ENCODE measurements around the gene NACAD.

The NACAD gene

GRCh38 chr7:45080265-45080957 is 8.4 kb downstream of the NACAD start:
- H3K27ac ChIP-seq (ENCODE audit: low read depth, low read length) = no peak overlapping the region
- H3K9ac ChIP-seq (ENCODE audit: low read depth, low read length) = no peak overlapping the region
- no peaks in the 10 kb centered on the region for H3K9me3 ChIP-seq (ENCODE audit: control insufficient read depth, insufficient read depth, low read length)
- H3K27me3 ChIP-seq (ENCODE audit: control insufficient read depth, insufficient read depth, low read length) = no peaks in the 10 kb centered on the region
- H3K36me3 ChIP-seq (ENCODE audit: control insufficient read depth, insufficient read depth, low read length) = peaks cover 12% of the 10 kb centered on the region
- H3K4me3 ChIP-seq (ENCODE audit: low read depth, low read length) = no peak overlapping the region
- no peaks in the 10 kb centered on the region for H3K4me1 ChIP-seq (ENCODE audit: control insufficient read depth, insufficient read depth, low read length)

- no peaks in the 10 kb centered on the region for H3K27me3 ChIP-seq (ENCODE audit: control insufficient read depth, insufficient read depth, low read length)
- H3K9ac ChIP-seq (ENCODE audit: low read depth, low read length) = no peak overlapping the region
- no peak overlapping the region for H3K27ac ChIP-seq (ENCODE audit: low read depth, low read length)
- H3K9me3 ChIP-seq (ENCODE audit: control insufficient read depth, insufficient read depth, low read length) = no peaks in the 10 kb centered on the region
- no peak overlapping the region for H3K4me3 ChIP-seq (ENCODE audit: low read depth, low read length)
- H3K36me3 ChIP-seq (ENCODE audit: control insufficient read depth, insufficient read depth, low read length) = peaks cover 24% of the 10 kb centered on the region
- no peaks in the 10 kb centered on the region; the same call in 1 of the 2 replicates for H3K4me1 ChIP-seq (ENCODE audit: control insufficient read depth, insufficient read depth, low read length)
Measured at GRCh38 chr7:45078125-45078681, 10.6 kb downstream of the NACAD start.

GRCh38 chr7:45077579-45077978 is 11.2 kb downstream of the NACAD start:
- Histone ChIP-seq H3K9ac (ENCODE audit: low read depth, low read length) (no peak overlapping the region), H3K9me3 (ENCODE audit: control insufficient read depth, insufficient read depth, low read length) (no peaks in the 10 kb centered on the region), H3K27me3 (ENCODE audit: control insufficient read depth, insufficient read depth, low read length) (no peaks in the 10 kb centered on the region), H3K4me3 (ENCODE audit: low read depth, low read length) (no peak overlapping the region), H3K27ac (ENCODE audit: low read depth, low read length) (no peak overlapping the region), H3K36me3 (ENCODE audit: control insufficient read depth, insufficient read depth, low read length) (peaks cover 27% of the 10 kb centered on the region), H3K4me1 (ENCODE audit: control insufficient read depth, insufficient read depth, low read length) (no peaks in the 10 kb centered on the region; the same call in 1 of the 2 replicates)

- H3K27me3 ChIP-seq (ENCODE audit: control insufficient read depth, insufficient read depth, low read length) = no peaks in the 10 kb centered on the region
- no peak overlapping the region for H3K27ac ChIP-seq (ENCODE audit: low read depth, low read length)
- H3K9ac ChIP-seq (ENCODE audit: low read depth, low read length) = no peak overlapping the region
- H3K36me3 ChIP-seq (ENCODE audit: control insufficient read depth, insufficient read depth, low read length) = peaks cover 27% of the 10 kb centered on the region
- no peaks in the 10 kb centered on the region for H3K9me3 ChIP-seq (ENCODE audit: control insufficient read depth, insufficient read depth, low read length)
- no peak overlapping the region for H3K4me3 ChIP-seq (ENCODE audit: low read depth, low read length)
- H3K4me1 ChIP-seq (ENCODE audit: control insufficient read depth, insufficient read depth, low read length) = no peaks in the 10 kb centered on the region; the same call in 1 of the 2 replicates
Measured at GRCh38 chr7:45076946-45077345, 11.8 kb downstream of the NACAD start.

- no peak overlapping the region for H3K27ac ChIP-seq (ENCODE audit: low read depth, low read length)
- H3K4me1 ChIP-seq (ENCODE audit: control insufficient read depth, insufficient read depth, low read length) = no peaks in the 10 kb centered on the region; the same call in 1 of the 2 replicates
- H3K4me3 ChIP-seq (ENCODE audit: low read depth, low read length) = no peak overlapping the region
- peaks cover 27% of the 10 kb centered on the region for H3K36me3 ChIP-seq (ENCODE audit: control insufficient read depth, insufficient read depth, low read length)
- H3K9ac ChIP-seq (ENCODE audit: low read depth, low read length) = no peak overlapping the region
- no peaks in the 10 kb centered on the region for H3K27me3 ChIP-seq (ENCODE audit: control insufficient read depth, insufficient read depth, low read length)
- H3K9me3 ChIP-seq (ENCODE audit: control insufficient read depth, insufficient read depth, low read length) = no peaks in the 10 kb centered on the region
Measured at GRCh38 chr7:45075871-45076796, 12.6 kb downstream of the NACAD start.

- H3K27me3 ChIP-seq (ENCODE audit: control insufficient read depth, insufficient read depth, low read length) = no peaks in the 10 kb centered on the region
- no peaks in the 10 kb centered on the region; the same call in 1 of the 2 replicates for H3K4me1 ChIP-seq (ENCODE audit: control insufficient read depth, insufficient read depth, low read length)
- no peak overlapping the region for H3K4me3 ChIP-seq (ENCODE audit: low read depth, low read length)
- H3K9ac ChIP-seq (ENCODE audit: low read depth, low read length) = no peak overlapping the region
- peaks cover 28% of the 10 kb centered on the region for H3K36me3 ChIP-seq (ENCODE audit: control insufficient read depth, insufficient read depth, low read length)
- H3K27ac ChIP-seq (ENCODE audit: low read depth, low read length) = no peak overlapping the region
- no peaks in the 10 kb centered on the region for H3K9me3 ChIP-seq (ENCODE audit: control insufficient read depth, insufficient read depth, low read length)
Measured at GRCh38 chr7:45075355-45075644, 13.5 kb downstream of the NACAD start.

- Histone ChIP-seq H3K27ac (ENCODE audit: low read depth, low read length) (no peak overlapping the region), H3K27me3 (ENCODE audit: control insufficient read depth, insufficient read depth, low read length) (no peaks in the 10 kb centered on the region), H3K4me3 (ENCODE audit: low read depth, low read length) (no peak overlapping the region), H3K4me1 (ENCODE audit: control insufficient read depth, insufficient read depth, low read length) (no peaks in the 10 kb centered on the region; the same call in 1 of the 2 replicates), H3K9ac (ENCODE audit: low read depth, low read length) (no peak overlapping the region), H3K36me3 (ENCODE audit: control insufficient read depth, insufficient read depth, low read length) (peaks cover 33% of the 10 kb centered on the region), H3K9me3 (ENCODE audit: control insufficient read depth, insufficient read depth, low read length) (no peaks in the 10 kb centered on the region)
Measured at GRCh38 chr7:45074528-45075354, 14.0 kb downstream of the NACAD start.

GRCh38 chr7:45073786-45074527 is 14.8 kb downstream of the NACAD start:
- Histone ChIP-seq H3K36me3 (ENCODE audit: control insufficient read depth, insufficient read depth, low read length) (peaks cover 40% of the 10 kb centered on the region), H3K9ac (ENCODE audit: low read depth, low read length) (no peak overlapping the region), H3K27me3 (ENCODE audit: control insufficient read depth, insufficient read depth, low read length) (no peaks in the 10 kb centered on the region), H3K4me1 (ENCODE audit: control insufficient read depth, insufficient read depth, low read length) (no peaks in the 10 kb centered on the region; the same call in 1 of the 2 replicates), H3K4me3 (ENCODE audit: low read depth, low read length) (no peak overlapping the region), H3K9me3 (ENCODE audit: control insufficient read depth, insufficient read depth, low read length) (no peaks in the 10 kb centered on the region), H3K27ac (ENCODE audit: low read depth, low read length) (no peak overlapping the region)

GRCh38 chr7:45073031-45073785 is 15.6 kb downstream of the NACAD start:
- H3K4me1 ChIP-seq (ENCODE audit: control insufficient read depth, insufficient read depth, low read length) = no peaks in the 10 kb centered on the region; the same call in 1 of the 2 replicates
- no peak overlapping the region for H3K9ac ChIP-seq (ENCODE audit: low read depth, low read length)
- no peaks in the 10 kb centered on the region for H3K27me3 ChIP-seq (ENCODE audit: control insufficient read depth, insufficient read depth, low read length)
- H3K36me3 ChIP-seq (ENCODE audit: control insufficient read depth, insufficient read depth, low read length) = peaks cover 41% of the 10 kb centered on the region
- H3K9me3 ChIP-seq (ENCODE audit: control insufficient read depth, insufficient read depth, low read length) = no peaks in the 10 kb centered on the region
- no peak overlapping the region for H3K4me3 ChIP-seq (ENCODE audit: low read depth, low read length)
- no peak overlapping the region for H3K27ac ChIP-seq (ENCODE audit: low read depth, low read length)

Data from HUES48 (cell line).